ENCODE results near the gene LIMS1.
"Not testable (repeated sequence)": the region's sequence is repeated elsewhere in the genome, so short reads cannot be mapped to it uniquely, and the experiment has no call there.

Gene LIMS1

GRCh38 chr2:108533832-108534583 lies at the start of gene LIMS1:
TSS of gene LIMS1 (plus strand) at chr2:108534470. CDS start at chr2:108534563, 93 bp downstream.
- peak; percentile 38 for DNase-seq

- DNase-seq: no peak
These were observed 49.0 kb upstream of the LIMS1 start for GRCh38 chr2:108485253-108485652.

- DNase-seq: no peak
These were observed 43.7 kb upstream of the LIMS1 start for GRCh38 chr2:108490506-108491122.

GRCh38 chr2:108491848-108492247 lies 42.4 kb upstream of the LIMS1 start:
- no peak for DNase-seq

GRCh38 chr2:108492364-108492763 lies 41.9 kb upstream of the LIMS1 start:
- no peak for DNase-seq

GRCh38 chr2:108496167-108496566 lies 38.1 kb upstream of the LIMS1 start:
- not testable (repeated sequence) for DNase-seq

- DNase-seq: not testable (repeated sequence)
These were observed 26.6 kb upstream of the LIMS1 start for GRCh38 chr2:108507620-108508019.

GRCh38 chr2:108512431-108512830 lies 21.8 kb upstream of the LIMS1 start:
- DNase-seq: not testable (repeated sequence)

- DNase-seq: not testable (repeated sequence)
These were observed 19.8 kb upstream of the LIMS1 start for GRCh38 chr2:108514478-108514877.

GRCh38 chr2:108524688-108525087 lies 9.6 kb upstream of the LIMS1 start:
- DNase-seq: not testable (repeated sequence)

GRCh38 chr2:108525258-108525657 lies 9.0 kb upstream of the LIMS1 start:
- not testable (repeated sequence) for DNase-seq

GRCh38 chr2:108531674-108532055 lies 2.6 kb upstream of the LIMS1 start:
- no peak for DNase-seq

- no peak for DNase-seq
These were observed 500 bp downstream of the LIMS1 start for GRCh38 chr2:108534584-108535356.

- DNase-seq: no peak
These were observed 1.0 kb downstream of the LIMS1 start for GRCh38 chr2:108535357-108535631.

GRCh38 chr2:108536133-108536780 lies 2.0 kb downstream of the LIMS1 start:
- DNase-seq: no peak

- no peak for DNase-seq
These were observed 2.6 kb downstream of the LIMS1 start for GRCh38 chr2:108536911-108537310.

- DNase-seq: no peak
These were observed 3.8 kb downstream of the LIMS1 start for GRCh38 chr2:108538000-108538625.

- no peak for DNase-seq
These were observed 7.2 kb downstream of the LIMS1 start for GRCh38 chr2:108541451-108541850.

GRCh38 chr2:108542071-108542470 lies 7.8 kb downstream of the LIMS1 start:
- DNase-seq: no peak

GRCh38 chr2:108547606-108548005 lies 13.3 kb downstream of the LIMS1 start:
- DNase-seq: no peak

- DNase-seq: no peak
These were observed 14.1 kb downstream of the LIMS1 start for GRCh38 chr2:108548208-108549003.

GRCh38 chr2:108552566-108552965 lies 18.3 kb downstream of the LIMS1 start:
- DNase-seq: no peak

All from NCI-H1436 treated with DMSO at 0.1 percent for 48 hours (cell line).